HG03520 (cell line): Measurements from ENCODE around the gene UBR3.
"Not testable (repeated sequence)": the region's sequence is repeated elsewhere in the genome, so short reads cannot be mapped to it uniquely, and the experiment has no call there.

Experiments used
- ATAC-seq: cut with Tn5 transposase; IDR thresholded peaks from one replicate; pipeline ENCODE4 v1.9.1; 2021; ENCODE audit warnings: mild to moderate bottlenecking, moderate library complexity; ENCODE audit not compliant: unreplicated experiment

Gene UBR3

GRCh38 chr2:169862816-169863215 lies 35.6 kb downstream of the UBR3 start:
- ATAC-seq = no peak

- no peak for ATAC-seq
Measured at GRCh38 chr2:169865492-169865891, 38.2 kb downstream of the UBR3 start.

GRCh38 chr2:169866230-169866629 lies 39.0 kb downstream of the UBR3 start:
- ATAC-seq = not testable (repeated sequence)

GRCh38 chr2:169867579-169867978 lies 40.3 kb downstream of the UBR3 start:
- no peak for ATAC-seq

GRCh38 chr2:169868951-169869350 lies 41.7 kb downstream of the UBR3 start:
- no peak for ATAC-seq

GRCh38 chr2:169871369-169871768 lies 44.1 kb downstream of the UBR3 start:
- not testable (repeated sequence) for ATAC-seq

- no peak for ATAC-seq
Measured at GRCh38 chr2:169871994-169872393, 44.7 kb downstream of the UBR3 start.

- ATAC-seq = no peak
Measured at GRCh38 chr2:169877398-169877797, 50.1 kb downstream of the UBR3 start.

GRCh38 chr2:169887120-169887519 lies 59.9 kb downstream of the UBR3 start:
- ATAC-seq = no peak

GRCh38 chr2:169891593-169892298 lies 64.5 kb downstream of the UBR3 start:
- ATAC-seq = no peak

- ATAC-seq = no peak
Measured at GRCh38 chr2:169892951-169893350, 65.7 kb downstream of the UBR3 start.

GRCh38 chr2:169895294-169895985 lies 68.2 kb downstream of the UBR3 start:
- ATAC-seq = no peak

- no peak for ATAC-seq
Measured at GRCh38 chr2:169897834-169898233, 70.6 kb downstream of the UBR3 start.

GRCh38 chr2:169900103-169900502 lies 72.8 kb downstream of the UBR3 start:
- ATAC-seq = not testable (repeated sequence)

GRCh38 chr2:169900686-169901085 lies 73.4 kb downstream of the UBR3 start:
- no peak for ATAC-seq

- no peak for ATAC-seq
Measured at GRCh38 chr2:169906731-169907130, 79.5 kb downstream of the UBR3 start.

GRCh38 chr2:169909376-169909775 lies 82.1 kb downstream of the UBR3 start:
- no peak for ATAC-seq

GRCh38 chr2:169910109-169910799 lies 83.0 kb downstream of the UBR3 start:
- ATAC-seq = no peak

- ATAC-seq = no peak
Measured at GRCh38 chr2:169911119-169911518, 83.9 kb downstream of the UBR3 start.

- ATAC-seq = no peak
Measured at GRCh38 chr2:169916623-169917022, 89.4 kb downstream of the UBR3 start.

- no peak for ATAC-seq
Measured at GRCh38 chr2:169923977-169924376, 96.7 kb downstream of the UBR3 start.

GRCh38 chr2:169925968-169926367 lies 98.7 kb downstream of the UBR3 start:
- ATAC-seq = no peak
